Hematopoietic multipotent progenitor cell treated with erythropoietin and hydrocortisone succinate and interleukin-3 and kit ligand, for 8 days (in vitro differentiated cells): ENCODE data around the gene ATP6V0B.

ENCODE experiments used
- DNase-seq: peaks from one replicate; pipeline ENCODE4 v3.0.0-alpha.2; 2015

ATP6V0B gene

GRCh38 chr1:43985984-43986595 is 11.3 kb downstream of the ATP6V0B start:
- DNase-seq, result no peak

GRCh38 chr1:43986712-43987111 is 12.0 kb downstream of the ATP6V0B start:
- DNase-seq, result no peak

- no peak for DNase-seq
These were observed 12.6 kb downstream of the ATP6V0B start for GRCh38 chr1:43987159-43987902.

GRCh38 chr1:43990271-43991199 is 15.8 kb downstream of the ATP6V0B start:
- no peak for DNase-seq

GRCh38 chr1:43991200-43991475 is 16.4 kb downstream of the ATP6V0B start:
- DNase-seq, result no peak

GRCh38 chr1:43991476-43992231 is 16.9 kb downstream of the ATP6V0B start, which contains the start of gene CCDC24:
CCDC24 (plus strand) TSS chr1:43991599; CDS start chr1:43991879, 280 bp downstream.
- peak; percentile 80 for DNase-seq

- no peak for DNase-seq
These were observed 17.7 kb downstream of the ATP6V0B start for GRCh38 chr1:43992232-43992995.

- no peak for DNase-seq
These were observed 18.6 kb downstream of the ATP6V0B start for GRCh38 chr1:43993206-43993914.

- DNase-seq, result no peak
These were observed 19.3 kb downstream of the ATP6V0B start for GRCh38 chr1:43994071-43994470.

GRCh38 chr1:43994794-43995790 is 20.3 kb downstream of the ATP6V0B start:
- DNase-seq, result peak; percentile 76

- DNase-seq, result no peak
These were observed 21.4 kb downstream of the ATP6V0B start for GRCh38 chr1:43995984-43996732.

- DNase-seq, result no peak
These were observed 22.0 kb downstream of the ATP6V0B start for GRCh38 chr1:43996733-43997115.

GRCh38 chr1:43997295-43997999 is 22.7 kb downstream of the ATP6V0B start:
- DNase-seq, result no peak

GRCh38 chr1:43998000-43998378 is 23.2 kb downstream of the ATP6V0B start:
- no peak for DNase-seq

GRCh38 chr1:43999455-43999854 is 24.7 kb downstream of the ATP6V0B start:
- no peak for DNase-seq

GRCh38 chr1:44000122-44000665 is 25.4 kb downstream of the ATP6V0B start:
- DNase-seq, result no peak

GRCh38 chr1:44002165-44002564 is 27.4 kb downstream of the ATP6V0B start:
- DNase-seq, result no peak

GRCh38 chr1:44002606-44003157 is 27.9 kb downstream of the ATP6V0B start:
- no peak for DNase-seq
